DOHH2 (cell line): ENCODE measurements around the gene APOE.

ENCODE experiments used
- H3F3A ChIP-seq: fragments of 200-600 bp; sonication (generic), shearing (Covaris generic); 2 replicates; pipeline ENCODE4 v1.6.0; 2016; ENCODE audit warnings: antibody characterized with exemption, mild to moderate bottlenecking; ENCODE audit not compliant: control insufficient read depth, insufficient read depth
- H3K27ac ChIP-seq: fragments of 200-600 bp; sonication (generic); 2 replicates; pipeline ENCODE4 v1.5.1; 2014; ENCODE audit warnings: low read depth, mild to moderate bottlenecking, low read length, moderate library complexity
- H3K27me3 ChIP-seq: fragments of 200-600 bp; sonication (generic); 2 replicates; pipeline ENCODE4 v1.6.1; 2014; ENCODE audit warnings: mild to moderate bottlenecking, low read length, mixed read lengths; ENCODE audit not compliant: control insufficient read depth
- H3K36me3 ChIP-seq: fragments of 200-600 bp; sonication (generic); 2 replicates; pipeline ENCODE4 v1.6.1; 2014; ENCODE audit warnings: mild to moderate bottlenecking, low read length, moderate library complexity, mixed read lengths; ENCODE audit not compliant: control insufficient read depth
- H3K4me1 ChIP-seq: fragments of 200-600 bp; sonication (generic); 2 replicates; pipeline ENCODE4 v1.6.1; 2014; ENCODE audit warnings: mild to moderate bottlenecking, low read length, mixed read lengths; ENCODE audit not compliant: control insufficient read depth
- H3K4me2 ChIP-seq: fragments of 200-600 bp; sonication (generic); 2 replicates; pipeline ENCODE4 v1.6.0; 2014; ENCODE audit warnings: mild to moderate bottlenecking, low read length, moderate library complexity
- H3K4me3 ChIP-seq: fragments of 200-600 bp; sonication (generic); 2 replicates; pipeline ENCODE4 v1.5.1; 2014; ENCODE audit warnings: mild to moderate bottlenecking, low read length, mixed read lengths
- H3K79me2 ChIP-seq: fragments of 200-600 bp; sonication (generic); 2 replicates; pipeline ENCODE4 v1.6.1; 2014; ENCODE audit warnings: mild to moderate bottlenecking, low read length, mixed read lengths; ENCODE audit not compliant: control insufficient read depth
- H3K9me2 ChIP-seq: fragments of 200-600 bp; sonication (generic); replicated peaks from 2 replicates; pipeline ENCODE4 v1.6.1; 2014; ENCODE audit warnings: mild to moderate bottlenecking, low read length, mixed read lengths; ENCODE audit not compliant: control insufficient read depth
- H3K9me3 ChIP-seq: fragments of 200-600 bp; sonication (generic); 2 replicates; pipeline ENCODE4 v1.6.1; 2014; ENCODE audit warnings: antibody characterized with exemption, low read length, mixed read lengths; ENCODE audit not compliant: control insufficient read depth, insufficient read depth
- H4K20me1 ChIP-seq: fragments of 200-600 bp; sonication (generic); 2 replicates; pipeline ENCODE4 v1.6.0; 2014; ENCODE audit warnings: low read depth, mild to moderate bottlenecking, antibody characterized with exemption, low read length, moderate library complexity; ENCODE audit not compliant: control insufficient read depth, insufficient read depth
- EZH2phosphoT487 ChIP-seq: fragments of 200-600 bp; sonication (generic); IDR thresholded peaks from 2 replicates; pipeline ENCODE4 v1.6.1; 2017; ENCODE audit warnings: borderline replicate concordance, mild to moderate bottlenecking, antibody characterized with exemption, low read length, moderate library complexity, mixed read lengths
- TF ChIP-seq, protein P1 (sequence below): fragments of 200-600 bp; sonication (generic); IDR thresholded peaks from one replicate; pipeline ENCODE4 v1.5.1; 2014; ENCODE audit warnings: antibody characterized with exemption, mild to moderate bottlenecking, low read depth, low read length; ENCODE audit not compliant: poor library complexity, severe bottlenecking

APOE gene

GRCh38 chr19:44954649-44955504 is 49.3 kb downstream of the APOE start, which contains the start of gene CLPTM1:
Gene CLPTM1 (plus strand): TSS chr19:44955380. CDS start chr19:44955396, 16 bp downstream.
- TF ChIP-seq, protein P1, sequence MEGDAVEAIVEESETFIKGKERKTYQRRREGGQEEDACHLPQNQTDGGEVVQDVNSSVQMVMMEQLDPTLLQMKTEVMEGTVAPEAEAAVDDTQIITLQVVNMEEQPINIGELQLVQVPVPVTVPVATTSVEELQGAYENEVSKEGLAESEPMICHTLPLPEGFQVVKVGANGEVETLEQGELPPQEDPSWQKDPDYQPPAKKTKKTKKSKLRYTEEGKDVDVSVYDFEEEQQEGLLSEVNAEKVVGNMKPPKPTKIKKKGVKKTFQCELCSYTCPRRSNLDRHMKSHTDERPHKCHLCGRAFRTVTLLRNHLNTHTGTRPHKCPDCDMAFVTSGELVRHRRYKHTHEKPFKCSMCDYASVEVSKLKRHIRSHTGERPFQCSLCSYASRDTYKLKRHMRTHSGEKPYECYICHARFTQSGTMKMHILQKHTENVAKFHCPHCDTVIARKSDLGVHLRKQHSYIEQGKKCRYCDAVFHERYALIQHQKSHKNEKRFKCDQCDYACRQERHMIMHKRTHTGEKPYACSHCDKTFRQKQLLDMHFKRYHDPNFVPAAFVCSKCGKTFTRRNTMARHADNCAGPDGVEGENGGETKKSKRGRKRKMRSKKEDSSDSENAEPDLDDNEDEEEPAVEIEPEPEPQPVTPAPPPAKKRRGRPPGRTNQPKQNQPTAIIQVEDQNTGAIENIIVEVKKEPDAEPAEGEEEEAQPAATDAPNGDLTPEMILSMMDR, result no peak
- TF ChIP-seq EZH2phosphoT487, result no peak
- H3K9me3 ChIP-seq, result no peaks in the 10 kb centered on the region
- peaks cover 67% of the 10 kb centered on the region for H3K79me2 ChIP-seq
- peaks cover 31% of the 10 kb centered on the region for H3K36me3 ChIP-seq
- H3K9me2 ChIP-seq, result no peaks in the 10 kb centered on the region
- peaks cover 14% of the 10 kb centered on the region for H4K20me1 ChIP-seq
- peak within 1 kb of the TSS; percentile 88 for H3K4me2 ChIP-seq
- H3K4me3 ChIP-seq, result peak within 1 kb of the TSS; percentile 97
- H3K4me1 ChIP-seq, result peaks cover 51% of the 10 kb centered on the region
- no peaks in the 10 kb centered on the region; the same call in 1 of the 2 replicates for H3F3A ChIP-seq
- H3K27ac ChIP-seq, result peak within 1 kb of the TSS; percentile 83
- H3K27me3 ChIP-seq, result no peaks in the 10 kb centered on the region

GRCh38 chr19:44955505-44956439 is 50.2 kb downstream of the APOE start:
- H3K27ac ChIP-seq, result peak overlapping the region; percentile 55
- peaks cover 14% of the 10 kb centered on the region for H4K20me1 ChIP-seq
- no peaks in the 10 kb centered on the region for H3K27me3 ChIP-seq
- H3K9me3 ChIP-seq, result no peaks in the 10 kb centered on the region
- TF ChIP-seq, protein P1, result no peak
- peak overlapping the region; percentile 97 for H3K4me3 ChIP-seq
- peaks cover 76% of the 10 kb centered on the region for H3K79me2 ChIP-seq
- H3K36me3 ChIP-seq, result peaks cover 40% of the 10 kb centered on the region
- no peaks in the 10 kb centered on the region; the same call in 1 of the 2 replicates for H3F3A ChIP-seq
- peaks cover 60% of the 10 kb centered on the region for H3K4me1 ChIP-seq
- H3K4me2 ChIP-seq, result peak overlapping the region; percentile 88
- H3K9me2 ChIP-seq, result no peaks in the 10 kb centered on the region

GRCh38 chr19:44957526-44957925 is 51.9 kb downstream of the APOE start:
- no peaks in the 10 kb centered on the region for H3K27me3 ChIP-seq
- no peaks in the 10 kb centered on the region; the same call in 1 of the 2 replicates for H3F3A ChIP-seq
- H3K27ac ChIP-seq, result peak overlapping the region; percentile 32
- H3K4me1 ChIP-seq, result peaks cover 74% of the 10 kb centered on the region
- H4K20me1 ChIP-seq, result peaks cover 14% of the 10 kb centered on the region
- TF ChIP-seq EZH2phosphoT487, result no peak
- TF ChIP-seq, protein P1, result no peak
- H3K4me2 ChIP-seq, result peak overlapping the region; percentile 88
- no peaks in the 10 kb centered on the region for H3K9me2 ChIP-seq
- H3K4me3 ChIP-seq, result peak overlapping the region; percentile 97
- H3K9me3 ChIP-seq, result no peaks in the 10 kb centered on the region
- H3K79me2 ChIP-seq, result peaks cover 94% of the 10 kb centered on the region
- peaks cover 55% of the 10 kb centered on the region for H3K36me3 ChIP-seq
